Measurements from ENCODE around the gene RNF14. TPM values are rescaled to one million over a fixed set of nuclear protein-coding genes. Genes with fewer than 3 reads are reported as not detected.

Gene RNF14
- total RNA-seq, 1 experiment from 2014 or later = 20.1 TPM

- Histone ChIP-seq H2BK12ac (ENCODE audit: insufficient read length, low read depth, low read length) (peak overlapping the region; percentile 20), H3T11ph (ENCODE audit: low read length) (no peak overlapping the region), H3K27me3 (ENCODE audit: insufficient read depth, low read length) (no peaks in the 10 kb centered on the region), H3K9ac (ENCODE audit: extremely low read depth, insufficient read length, low read length) (no peak overlapping the region), H3K18ac (ENCODE audit: insufficient read length, low read depth, low read length) (no peak overlapping the region), H3K4me2 (ENCODE audit: insufficient read depth, insufficient read length, low read length) (no peak overlapping the region), H3K4ac (ENCODE audit: low read depth, low read length) (no peak overlapping the region), H3K79me2 (ENCODE audit: insufficient read depth, low read length) (no peaks in the 10 kb centered on the region), H2BK5ac (ENCODE audit: insufficient read length, low read length) (no peak overlapping the region), H4K20me1 (ENCODE audit: control insufficient read depth, insufficient read depth, insufficient read length) (no peaks in the 10 kb centered on the region), H2AK5ac (ENCODE audit: insufficient read length, low read length) (no peak overlapping the region), H3K79me1 (ENCODE audit: insufficient read depth, low read depth, low read length, poor library complexity, severe bottlenecking) (no peaks in the 10 kb centered on the region), H2AFZ (ENCODE audit: low read length) (no peak overlapping the region), H2BK20ac (ENCODE audit: low read depth, low read length, poor library complexity, severe bottlenecking) (no peak overlapping the region), H4K5ac (ENCODE audit: insufficient read length, low read depth, low read length) (no peak overlapping the region), H3K14ac (ENCODE audit: insufficient read depth, low read length) (no peak overlapping the region), H3K9me3 (ENCODE audit: control insufficient read depth, low read depth, low read length) (no peaks in the 10 kb centered on the region), H3K27ac (ENCODE audit: insufficient read length, low read depth, low read length) (no peak overlapping the region), H3K56ac (ENCODE audit: insufficient read length, low read depth, low read length) (no peak overlapping the region), H4K8ac (replicated peaks; ENCODE audit: insufficient read length, low read depth, low read length) (no peak overlapping the region), H3K23ac (ENCODE audit: insufficient read length, low read depth, low read length) (no peak overlapping the region), H3K23me2 (ENCODE audit: insufficient read length, low read depth, low read length, poor library complexity, severe bottlenecking) (peaks cover 8% of the 10 kb centered on the region), H2BK120ac (ENCODE audit: low read depth, low read length, poor library complexity, severe bottlenecking) (no peak overlapping the region), H2BK15ac (ENCODE audit: low read depth, low read length) (peak overlapping the region; percentile 15; the same call in 1 of the 2 replicates), H3K4me1 (ENCODE audit: insufficient read depth, low read length) (no peaks in the 10 kb centered on the region; the same call in 1 of the 2 replicates), H4K91ac (ENCODE audit: insufficient read length, low read depth, low read length) (no peak overlapping the region)
- H3K9me3 Mint-ChIP-seq = peaks cover 7 to 11% of the 10 kb centered on the region in 2 experiments; a peak in 4 of 5 replicates
- DNase-seq = no peak
- no peaks in the 10 kb centered on the region; the same call in 1 of the 2 replicates for H3K27me3 Mint-ChIP-seq (ENCODE audit: low read depth)
- peaks cover 8 to 11% of the 10 kb centered on the region in 2 experiments for H3K4me1 Mint-ChIP-seq
- WGBS (ENCODE audit: extremely low coverage, insufficient read length, low lambda C conversion rate) = no CpG with 5 or more reads among the region's 6 CpGs
- TF ChIP-seq, protein P1, sequence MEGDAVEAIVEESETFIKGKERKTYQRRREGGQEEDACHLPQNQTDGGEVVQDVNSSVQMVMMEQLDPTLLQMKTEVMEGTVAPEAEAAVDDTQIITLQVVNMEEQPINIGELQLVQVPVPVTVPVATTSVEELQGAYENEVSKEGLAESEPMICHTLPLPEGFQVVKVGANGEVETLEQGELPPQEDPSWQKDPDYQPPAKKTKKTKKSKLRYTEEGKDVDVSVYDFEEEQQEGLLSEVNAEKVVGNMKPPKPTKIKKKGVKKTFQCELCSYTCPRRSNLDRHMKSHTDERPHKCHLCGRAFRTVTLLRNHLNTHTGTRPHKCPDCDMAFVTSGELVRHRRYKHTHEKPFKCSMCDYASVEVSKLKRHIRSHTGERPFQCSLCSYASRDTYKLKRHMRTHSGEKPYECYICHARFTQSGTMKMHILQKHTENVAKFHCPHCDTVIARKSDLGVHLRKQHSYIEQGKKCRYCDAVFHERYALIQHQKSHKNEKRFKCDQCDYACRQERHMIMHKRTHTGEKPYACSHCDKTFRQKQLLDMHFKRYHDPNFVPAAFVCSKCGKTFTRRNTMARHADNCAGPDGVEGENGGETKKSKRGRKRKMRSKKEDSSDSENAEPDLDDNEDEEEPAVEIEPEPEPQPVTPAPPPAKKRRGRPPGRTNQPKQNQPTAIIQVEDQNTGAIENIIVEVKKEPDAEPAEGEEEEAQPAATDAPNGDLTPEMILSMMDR (conservative IDR thresholded peaks at IDR 0.05) = no peak
- peak overlapping the region in 1 of 3 experiments; percentile 37; a peak in 2 of 7 replicates for H3K27ac Mint-ChIP-seq
- peaks cover 0 to 11% (median 6%) of the 10 kb centered on the region in 3 experiments; a peak in 5 of 7 replicates for H3K36me3 Mint-ChIP-seq (ENCODE audit: insufficient read depth in 1 of 3, low read depth in 3 of 3)
- no peak overlapping the region; a peak in 1 of 5 replicates for H3K4me3 Mint-ChIP-seq
Measured at GRCh38 chr5:142015781-142016533, 47.1 kb downstream of the RNF14 start.
